WTC11 (cell line): ENCODE data around the gene MAML2. TPM values are rescaled to one million over a fixed set of nuclear protein-coding genes. Genes with fewer than 3 reads are reported as not detected.

Experiments
- ATAC-seq: fragments of 200-7000 bp; cut with Tn5 transposase; 2 replicates; pipeline ENCODE4 v1.10.0; 2021; ENCODE audit warnings: mild to moderate bottlenecking, moderate library complexity
- CTCF ChIA-PET: fragments of 300-600 bp; sonication (Branson Sonifier 250); formaldehyde crosslinking; loops from one replicate; lab custom pipeline; 2021; ENCODE audit warnings: antibody characterized with exemption; lab: Charles Lee
- POLR2A ChIA-PET: fragments of 350-600 bp; sonication (Branson Sonifier 250); formaldehyde crosslinking; loops from one replicate; lab custom pipeline; 2021; ENCODE audit warnings: antibody characterized with exemption; lab: Charles Lee
- DNase-seq: peaks from one replicate; pipeline ENCODE4 v3.0.0; 2021; ENCODE audit warnings: low spot score
- H3K27ac Mint-ChIP-seq: 2 replicates; pipeline ENCODE4 v1.8.0; 2021; ENCODE audit warnings: mixed read lengths
- H3K27me3 Mint-ChIP-seq: 2 replicates; pipeline ENCODE4 v1.8.0; 2021; ENCODE audit warnings: low read depth, mild to moderate bottlenecking, moderate library complexity, mixed read lengths
- H3K36me3 Mint-ChIP-seq: 2 replicates; pipeline ENCODE4 v1.8.0; 2021; ENCODE audit warnings: mixed read lengths
- H3K4me1 Mint-ChIP-seq: 2 replicates; pipeline ENCODE4 v1.8.0; 2022; ENCODE audit warnings: mixed read lengths
- H3K4me3 Mint-ChIP-seq: 2 replicates; pipeline ENCODE4 v1.8.0; 2021; ENCODE audit warnings: mild to moderate bottlenecking, moderate library complexity, mixed read lengths
- H3K9me3 Mint-ChIP-seq: 2 replicates; pipeline ENCODE4 v1.8.0; 2021; ENCODE audit warnings: mixed read lengths
- AFF4 ChIP-seq: sonication (generic); formaldehyde crosslinking; IDR thresholded peaks from 2 replicates; pipeline ENCODE4 v1.8.1; 2023; ENCODE audit warnings: mild to moderate bottlenecking, missing genetic modification reagents, borderline replicate concordance
- AR ChIP-seq: fragments of 250-450 bp; sonication (Bioruptor Pico); IDR thresholded peaks from 2 replicates; pipeline ENCODE4 v1.9.0; 2021; ENCODE audit warnings: mild to moderate bottlenecking
- ATF2 ChIP-seq: sonication (generic); formaldehyde crosslinking; IDR thresholded peaks from 2 replicates; pipeline ENCODE4 v1.8.1; 2022; ENCODE audit warnings: low read depth, missing genetic modification reagents, borderline replicate concordance
- ATF6 ChIP-seq: sonication (generic); formaldehyde crosslinking; IDR thresholded peaks from 2 replicates; pipeline ENCODE4 v1.8.1; 2023; ENCODE audit warnings: mild to moderate bottlenecking, missing genetic modification reagents
- CDX4 ChIP-seq: fragments of 250-450 bp; sonication (Bioruptor Pico); IDR thresholded peaks from 2 replicates; pipeline ENCODE4 v1.9.0; 2021; ENCODE audit warnings: moderate library complexity, mild to moderate bottlenecking, inconsistent platforms, borderline replicate concordance
- CREB1 ChIP-seq: sonication (generic); formaldehyde crosslinking; IDR thresholded peaks from 2 replicates; pipeline ENCODE4 v1.8.0; 2023; ENCODE audit warnings: mild to moderate bottlenecking, missing genetic modification reagents
- EMX1 ChIP-seq: fragments of 250-450 bp; sonication (Bioruptor Pico); IDR thresholded peaks from 2 replicates; pipeline ENCODE4 v1.8.0; 2021; ENCODE audit warnings: mild to moderate bottlenecking
- FOXK1 ChIP-seq: sonication (generic); formaldehyde crosslinking; IDR thresholded peaks from 2 replicates; pipeline ENCODE4 v1.8.0; 2022; ENCODE audit warnings: mild to moderate bottlenecking, moderate library complexity, missing genetic modification reagents
- FOXP1 ChIP-seq: sonication (generic); formaldehyde crosslinking; IDR thresholded peaks from 2 replicates; pipeline ENCODE4 v1.8.0; 2022; ENCODE audit warnings: missing genetic modification reagents, mild to moderate bottlenecking, moderate library complexity, borderline replicate concordance
- GTF2I ChIP-seq: fragments of 250-450 bp; sonication (Bioruptor Pico); conservative IDR thresholded peaks from 2 replicates; pipeline ENCODE4 v1.4.0; 2021; ENCODE audit warnings: mild to moderate bottlenecking
- HMGXB4 ChIP-seq: sonication (generic); formaldehyde crosslinking; IDR thresholded peaks from 2 replicates; pipeline ENCODE4 v1.8.1; 2023; ENCODE audit warnings: mild to moderate bottlenecking, moderate library complexity, missing genetic modification reagents
- JUN ChIP-seq: sonication (generic); formaldehyde crosslinking; IDR thresholded peaks from 2 replicates; pipeline ENCODE4 v1.8.0; 2023; ENCODE audit warnings: mild to moderate bottlenecking, missing genetic modification reagents
- KAT7 ChIP-seq: sonication (generic); formaldehyde crosslinking; IDR thresholded peaks from 2 replicates; pipeline ENCODE4 v1.8.1; 2023; ENCODE audit warnings: missing genetic modification reagents, mild to moderate bottlenecking, borderline replicate concordance
- NFATC4 ChIP-seq: fragments of 250-450 bp; sonication (Bioruptor Pico); IDR thresholded peaks from 2 replicates; pipeline ENCODE4 v1.9.0; 2021; ENCODE audit warnings: mild to moderate bottlenecking
- NFE2L1 ChIP-seq: sonication (generic); formaldehyde crosslinking; IDR thresholded peaks from 2 replicates; pipeline ENCODE4 v1.8.1; 2023; ENCODE audit warnings: missing genetic modification reagents
- NFYB ChIP-seq: sonication (generic); formaldehyde crosslinking; conservative IDR thresholded peaks from 2 replicates; pipeline ENCODE4 v1.8.0; 2022; ENCODE audit warnings: low read depth, missing genetic modification reagents
- NR2C2 ChIP-seq: sonication (generic); formaldehyde crosslinking; IDR thresholded peaks from 2 replicates; pipeline ENCODE4 v1.8.0; 2022; ENCODE audit warnings: mild to moderate bottlenecking, missing genetic modification reagents
- OVOL2 ChIP-seq: fragments of 250-450 bp; sonication (Bioruptor Pico); IDR thresholded peaks from 2 replicates; pipeline ENCODE4 v1.9.0; 2021; ENCODE audit warnings: mild to moderate bottlenecking, borderline replicate concordance
- SMAD4 ChIP-seq: sonication (generic); formaldehyde crosslinking; IDR thresholded peaks from 2 replicates; pipeline ENCODE4 v1.8.0; 2022; ENCODE audit warnings: mild to moderate bottlenecking, missing genetic modification reagents
- SOX15 ChIP-seq: fragments of 250-450 bp; sonication (Bioruptor Pico); IDR thresholded peaks from 2 replicates; pipeline ENCODE4 v1.9.0; 2021; ENCODE audit warnings: mild to moderate bottlenecking
- TEAD4 ChIP-seq: sonication (generic); formaldehyde crosslinking; IDR thresholded peaks from 2 replicates; pipeline ENCODE4 v1.8.0; 2022; ENCODE audit warnings: mild to moderate bottlenecking, missing genetic modification reagents
- TP53 ChIP-seq: sonication (generic); formaldehyde crosslinking; IDR thresholded peaks from 2 replicates; pipeline ENCODE4 v1.8.1; 2023; ENCODE audit warnings: mild to moderate bottlenecking, missing genetic modification reagents
- ZMAT4 ChIP-seq: fragments of 250-450 bp; sonication (Bioruptor Pico); IDR thresholded peaks from 2 replicates; pipeline ENCODE4 v1.9.0; 2021; ENCODE audit warnings: mild to moderate bottlenecking
- ZNF232 ChIP-seq: sonication (generic); formaldehyde crosslinking; IDR thresholded peaks from 2 replicates; pipeline ENCODE4 v1.8.0; 2022; ENCODE audit warnings: mild to moderate bottlenecking, missing genetic modification reagents
- ZNF416 ChIP-seq: fragments of 250-450 bp; sonication (Bioruptor Pico); IDR thresholded peaks from 2 replicates; pipeline ENCODE4 v1.9.0; 2021; ENCODE audit warnings: mild to moderate bottlenecking, inconsistent platforms
- ZNF423 ChIP-seq: fragments of 250-450 bp; sonication (Bioruptor Pico); IDR thresholded peaks from 2 replicates; pipeline ENCODE4 v2.1.2; 2022; ENCODE audit warnings: mild to moderate bottlenecking, moderate library complexity
- ZNF671 ChIP-seq: fragments of 250-450 bp; sonication (Bioruptor Pico); IDR thresholded peaks from 2 replicates; pipeline ENCODE4 v1.8.0; 2021; ENCODE audit warnings: mild to moderate bottlenecking
- total RNA-seq: library from RNA; stranded (reverse); gene quantifications from 3 replicates; pipeline ENCODE4 v1.2.3, GENCODE V29; 2021

MAML2 gene
- total RNA-seq, 1 experiment from 2014 or later = 8.1 TPM

- ChIA-PET CTCF (no interaction called here), POLR2A (no interaction called here)
- TF ChIP-seq FOXP1 (CRISPR knock-in tag) (no peak), CDX4 (no peak), TP53 (CRISPR knock-in tag) (no peak), SMAD4 (CRISPR knock-in tag) (no peak), NFE2L1 (CRISPR knock-in tag) (no peak), ZNF232 (CRISPR knock-in tag) (no peak), NR2C2 (CRISPR knock-in tag) (no peak), EMX1 (no peak), ZNF416 (CRISPR knock-in tag) (no peak), ZMAT4 (CRISPR knock-in tag) (no peak), ATF2 (CRISPR knock-in tag) (no peak), CREB1 (CRISPR knock-in tag) (no peak), ZNF671 (CRISPR knock-in tag) (no peak), KAT7 (no peak), AR (CRISPR knock-in tag) (no peak), TEAD4 (CRISPR knock-in tag) (no peak), NFATC4 (CRISPR knock-in tag) (no peak), OVOL2 (no peak), ATF6 (CRISPR knock-in tag) (no peak)
- Mint-ChIP-seq H3K36me3 (no peaks in the 10 kb centered on the region), H3K27ac (no peak overlapping the region), H3K9me3 (no peaks in the 10 kb centered on the region), H3K27me3 (no peaks in the 10 kb centered on the region), H3K4me1 (peaks cover 43% of the 10 kb centered on the region), H3K4me3 (no peak overlapping the region)
- ATAC-seq (no peak), DNase-seq (no peak)
Observed at GRCh38 chr11:96217206-96217605, 125.8 kb downstream of the MAML2 start.

- CTCF ChIA-PET = interaction anchor here (0.9 kb wide), 1 partner anchor 127 kb away, joined by 3 read pairs; the partner anchor contains the start of gene MAML2
- Mint-ChIP-seq H3K9me3 (no peaks in the 10 kb centered on the region), H3K36me3 (no peaks in the 10 kb centered on the region), H3K27ac (no peak overlapping the region), H3K27me3 (no peaks in the 10 kb centered on the region), H3K4me1 (peaks cover 49% of the 10 kb centered on the region), H3K4me3 (no peak overlapping the region)
- DNase-seq (no peak), ATAC-seq (no peak)
- POLR2A ChIA-PET = no interaction called here
- TF ChIP-seq JUN (CRISPR knock-in tag) (no peak), AFF4 (CRISPR knock-in tag) (no peak), NFYB (no peak), SOX15 (CRISPR knock-in tag) (no peak), ZNF423 (CRISPR knock-in tag) (no peak), GTF2I (CRISPR knock-in tag) (no peak), FOXK1 (CRISPR knock-in tag) (no peak), HMGXB4 (no peak)
Observed at GRCh38 chr11:96215826-96216225, 127.2 kb downstream of the MAML2 start.
